ENCODE results near the gene AADAT.

- TF ChIP-seq ZFX (IDR thresholded peaks at IDR 0.05) = no peak
- TF ChIP-seq, protein P1, sequence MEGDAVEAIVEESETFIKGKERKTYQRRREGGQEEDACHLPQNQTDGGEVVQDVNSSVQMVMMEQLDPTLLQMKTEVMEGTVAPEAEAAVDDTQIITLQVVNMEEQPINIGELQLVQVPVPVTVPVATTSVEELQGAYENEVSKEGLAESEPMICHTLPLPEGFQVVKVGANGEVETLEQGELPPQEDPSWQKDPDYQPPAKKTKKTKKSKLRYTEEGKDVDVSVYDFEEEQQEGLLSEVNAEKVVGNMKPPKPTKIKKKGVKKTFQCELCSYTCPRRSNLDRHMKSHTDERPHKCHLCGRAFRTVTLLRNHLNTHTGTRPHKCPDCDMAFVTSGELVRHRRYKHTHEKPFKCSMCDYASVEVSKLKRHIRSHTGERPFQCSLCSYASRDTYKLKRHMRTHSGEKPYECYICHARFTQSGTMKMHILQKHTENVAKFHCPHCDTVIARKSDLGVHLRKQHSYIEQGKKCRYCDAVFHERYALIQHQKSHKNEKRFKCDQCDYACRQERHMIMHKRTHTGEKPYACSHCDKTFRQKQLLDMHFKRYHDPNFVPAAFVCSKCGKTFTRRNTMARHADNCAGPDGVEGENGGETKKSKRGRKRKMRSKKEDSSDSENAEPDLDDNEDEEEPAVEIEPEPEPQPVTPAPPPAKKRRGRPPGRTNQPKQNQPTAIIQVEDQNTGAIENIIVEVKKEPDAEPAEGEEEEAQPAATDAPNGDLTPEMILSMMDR (conservative IDR thresholded peaks at IDR 0.05) = no peak
Measured at GRCh38 chr4:170011921-170012628, 77.7 kb downstream of the AADAT start.
